C4-2B (cell line): Measurements from ENCODE around the gene STK17A.

Experiments used
- H3K27ac ChIP-seq: fragments of 450-650 bp; 2 replicates; pipeline ENCODE4 v1.5.1; 2017
- CTCF ChIP-seq: fragments of 450-650 bp; conservative IDR thresholded peaks from 2 replicates; pipeline ENCODE4 v1.5.1; 2017; ENCODE audit warnings: mild to moderate bottlenecking
- ZFX ChIP-seq: fragments of 450-650 bp; IDR thresholded peaks from 2 replicates; pipeline ENCODE4 v1.6.1; 2017

Gene STK17A

GRCh38 chr7:43652364-43652763 lies 69.5 kb downstream of the STK17A start:
- H3K27ac ChIP-seq, result no peak overlapping the region
- TF ChIP-seq CTCF (no peak), ZFX (no peak)

- TF ChIP-seq ZFX, result no peak
- TF ChIP-seq CTCF, result no peak
- no peak overlapping the region for H3K27ac ChIP-seq
Measured at GRCh38 chr7:43653466-43653865, 70.6 kb downstream of the STK17A start.

- no peak overlapping the region for H3K27ac ChIP-seq
- TF ChIP-seq ZFX (no peak), CTCF (no peak)
Measured at GRCh38 chr7:43653891-43654504, 71.1 kb downstream of the STK17A start.

GRCh38 chr7:43655584-43655983 lies 72.7 kb downstream of the STK17A start:
- TF ChIP-seq CTCF, result no peak
- H3K27ac ChIP-seq, result no peak overlapping the region

- no peak for TF ChIP-seq ZFX
- TF ChIP-seq CTCF, result no peak
- H3K27ac ChIP-seq, result no peak overlapping the region
Measured at GRCh38 chr7:43656997-43657396, 74.1 kb downstream of the STK17A start.

- TF ChIP-seq CTCF, result no peak
- TF ChIP-seq ZFX, result no peak
- no peak overlapping the region for H3K27ac ChIP-seq
Measured at GRCh38 chr7:43658718-43659548, 76.0 kb downstream of the STK17A start.

- no peak overlapping the region for H3K27ac ChIP-seq
- TF ChIP-seq ZFX, result no peak
- no peak for TF ChIP-seq CTCF
Measured at GRCh38 chr7:43659549-43659896, 76.6 kb downstream of the STK17A start.
